NCI-H510A treated with DMSO at 0.1 percent for 48 hours (cell line): ENCODE data around the gene MDGA2.

Experiments used
- DNase-seq: peaks from one replicate; lab custom pipeline; 2025; lab: John Stamatoyannopoulos, UW

The MDGA2 gene

GRCh38 chr14:47120645-47121044 is 554.8 kb downstream of the MDGA2 start:
- DNase-seq, result no peak

GRCh38 chr14:47103771-47104170 is 571.6 kb downstream of the MDGA2 start:
- DNase-seq, result no peak

- no peak for DNase-seq
Observed at GRCh38 chr14:47102472-47102871, 572.9 kb downstream of the MDGA2 start.

GRCh38 chr14:47085678-47086077 is 589.7 kb downstream of the MDGA2 start:
- no peak for DNase-seq

- no peak for DNase-seq
Observed at GRCh38 chr14:47065326-47065725, 610.1 kb downstream of the MDGA2 start.

- no peak for DNase-seq
Observed at GRCh38 chr14:47060050-47060449, 615.4 kb downstream of the MDGA2 start.

- no peak for DNase-seq
Observed at GRCh38 chr14:47057364-47057763, 618.0 kb downstream of the MDGA2 start.

- DNase-seq, result peak; percentile 13
Observed at GRCh38 chr14:47044841-47045240, 630.6 kb downstream of the MDGA2 start.

- DNase-seq, result no peak
Observed at GRCh38 chr14:47040550-47040949, 634.9 kb downstream of the MDGA2 start.

GRCh38 chr14:47039336-47039735 is 636.1 kb downstream of the MDGA2 start:
- no peak for DNase-seq

- no peak for DNase-seq
Observed at GRCh38 chr14:47022721-47023120, 652.7 kb downstream of the MDGA2 start.

GRCh38 chr14:47020500-47020899 is 654.9 kb downstream of the MDGA2 start:
- no peak for DNase-seq

- DNase-seq, result no peak
Observed at GRCh38 chr14:47012533-47013280, 662.7 kb downstream of the MDGA2 start.

- no peak for DNase-seq
Observed at GRCh38 chr14:47009615-47010014, 665.8 kb downstream of the MDGA2 start.

- DNase-seq, result no peak
Observed at GRCh38 chr14:47008732-47009131, 666.7 kb downstream of the MDGA2 start.

GRCh38 chr14:46999661-47000060 is 675.7 kb downstream of the MDGA2 start:
- no peak for DNase-seq

GRCh38 chr14:46989566-46989965 is 685.8 kb downstream of the MDGA2 start:
- DNase-seq, result no peak

- DNase-seq, result no peak
Observed at GRCh38 chr14:46988312-46988711, 687.1 kb downstream of the MDGA2 start.

- DNase-seq, result no peak
Observed at GRCh38 chr14:46985529-46986380, 689.6 kb downstream of the MDGA2 start.

GRCh38 chr14:46973295-46973694 is 702.1 kb downstream of the MDGA2 start:
- DNase-seq, result no peak

- DNase-seq, result no peak
Observed at GRCh38 chr14:46964378-46964777, 711.0 kb downstream of the MDGA2 start.

GRCh38 chr14:46951103-46951502 is 724.3 kb downstream of the MDGA2 start:
- no peak for DNase-seq

GRCh38 chr14:46940611-46941010 is 734.8 kb downstream of the MDGA2 start:
- no peak for DNase-seq
